Measurements from ENCODE around the gene THAP4. TPM values are rescaled to one million over a fixed set of nuclear protein-coding genes. Genes with fewer than 3 reads are reported as not detected.
"Not testable (repeated sequence)": the region's sequence is repeated elsewhere in the genome, so short reads cannot be mapped to it uniquely, and the experiment has no call there.

Gene THAP4
- total RNA-seq, 1 donor from 2014 or later, result 51.6 TPM

DNA sequence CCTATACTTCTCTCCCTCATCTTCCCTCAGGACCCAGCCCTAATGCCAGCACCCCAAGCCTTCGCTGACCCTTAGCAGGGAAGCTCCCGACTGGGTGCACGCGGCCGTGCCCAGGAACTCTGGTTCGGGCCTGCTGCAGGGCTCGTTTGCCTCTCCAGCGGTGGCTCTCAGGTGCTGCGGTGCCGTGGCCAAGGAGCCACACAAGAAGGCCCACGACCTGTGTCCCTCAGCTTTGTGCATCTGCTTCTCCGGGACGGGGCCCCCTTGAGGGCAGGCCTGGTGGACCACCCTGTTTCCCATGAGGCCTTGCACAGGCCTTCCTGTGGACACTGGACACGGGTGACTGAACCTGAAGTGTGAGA lies 60.7 kb downstream of the THAP4 start:
- H3K4me3 Mint-ChIP-seq (ENCODE audit: unreplicated experiment), result no peak overlapping the region

GRCh38 chr2:241575624-241576292 lies 61.2 kb downstream of the THAP4 start:
- no peaks in the 10 kb centered on the region for H3K27me3 Mint-ChIP-seq (ENCODE audit: unreplicated experiment)
- DNase-seq (ENCODE audit: extremely low spot score, unreplicated experiment), result no peak
- no peak overlapping the region for H3K4me3 Mint-ChIP-seq (ENCODE audit: unreplicated experiment)
- H3K27ac Mint-ChIP-seq (ENCODE audit: unreplicated experiment), result no peak overlapping the region
- no peak for TF ChIP-seq CTCF (IDR thresholded peaks at IDR 0.05)
- peaks cover 27% of the 10 kb centered on the region for H3K4me1 Mint-ChIP-seq (ENCODE audit: unreplicated experiment)
- H3K9me3 Mint-ChIP-seq (ENCODE audit: unreplicated experiment), result no peaks in the 10 kb centered on the region
- H3K36me3 Mint-ChIP-seq (ENCODE audit: unreplicated experiment), result peaks cover 16% of the 10 kb centered on the region

More for the DNA sequence above, 60.7 kb downstream of the THAP4 start:
- H3K4me1 Mint-ChIP-seq (ENCODE audit: unreplicated experiment), result peaks cover 22% of the 10 kb centered on the region
- peaks cover 16% of the 10 kb centered on the region for H3K36me3 Mint-ChIP-seq (ENCODE audit: unreplicated experiment)
- no peaks in the 10 kb centered on the region for H3K9me3 Mint-ChIP-seq (ENCODE audit: unreplicated experiment)
- TF ChIP-seq CTCF (IDR thresholded peaks at IDR 0.05), result no peak
- H3K27me3 Mint-ChIP-seq (ENCODE audit: unreplicated experiment), result no peaks in the 10 kb centered on the region
- H3K27ac Mint-ChIP-seq (ENCODE audit: unreplicated experiment), result no peak overlapping the region
- no peak for DNase-seq (ENCODE audit: extremely low spot score, unreplicated experiment)

DNA sequence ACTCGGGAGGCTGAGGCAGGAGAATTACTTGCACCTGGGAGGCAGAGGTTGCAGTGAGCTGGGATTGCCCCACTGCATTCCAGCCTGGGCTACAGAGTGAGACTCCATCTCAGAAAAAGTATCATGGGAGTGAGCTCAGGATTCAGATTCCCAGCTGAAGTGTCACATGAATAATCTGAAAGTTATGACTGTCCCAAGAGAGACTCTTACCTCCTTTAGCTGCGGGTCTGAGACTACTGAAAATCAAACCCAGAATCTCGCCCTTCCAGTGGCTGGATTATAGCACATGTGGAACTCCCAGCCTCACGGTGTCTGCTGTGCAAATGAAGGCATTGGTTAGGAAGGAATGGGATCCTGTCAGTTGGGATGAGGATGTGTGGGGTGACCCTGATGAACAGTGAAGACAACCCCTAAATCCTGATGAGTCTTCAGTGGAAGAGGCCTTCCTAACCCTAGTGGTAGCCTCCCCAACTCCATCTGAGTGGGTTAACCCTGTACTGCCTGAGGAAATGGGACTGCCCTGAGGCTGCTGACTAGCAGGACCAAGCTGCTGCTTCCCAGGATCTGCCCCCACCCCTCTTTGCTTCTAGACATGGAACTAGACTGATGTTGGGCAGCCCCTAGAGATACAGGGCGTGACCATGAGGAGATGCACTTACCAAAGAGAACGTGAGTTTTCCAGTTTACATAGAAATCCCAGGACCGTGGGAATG lies 61.9 kb downstream of the THAP4 start:
- TF ChIP-seq CTCF (IDR thresholded peaks at IDR 0.05), result no peak
- DNase-seq (ENCODE audit: extremely low spot score, unreplicated experiment), result no peak
- H3K27me3 Mint-ChIP-seq (ENCODE audit: unreplicated experiment), result no peaks in the 10 kb centered on the region
- peaks cover 27% of the 10 kb centered on the region for H3K4me1 Mint-ChIP-seq (ENCODE audit: unreplicated experiment)
- peaks cover 12% of the 10 kb centered on the region for H3K36me3 Mint-ChIP-seq (ENCODE audit: unreplicated experiment)
- H3K9me3 Mint-ChIP-seq (ENCODE audit: unreplicated experiment), result no peaks in the 10 kb centered on the region
- H3K27ac Mint-ChIP-seq (ENCODE audit: unreplicated experiment), result no peak overlapping the region
- no peak overlapping the region for H3K4me3 Mint-ChIP-seq (ENCODE audit: unreplicated experiment)

GRCh38 chr2:241573741-241574140 lies 63.2 kb downstream of the THAP4 start:
- Mint-ChIP-seq H3K4me3 (ENCODE audit: unreplicated experiment) (no peak overlapping the region), H3K27me3 (ENCODE audit: unreplicated experiment) (no peaks in the 10 kb centered on the region), H3K36me3 (ENCODE audit: unreplicated experiment) (peaks cover 14% of the 10 kb centered on the region), H3K4me1 (ENCODE audit: unreplicated experiment) (peaks cover 29% of the 10 kb centered on the region), H3K27ac (ENCODE audit: unreplicated experiment) (no peak overlapping the region), H3K9me3 (ENCODE audit: unreplicated experiment) (no peaks in the 10 kb centered on the region)
- TF ChIP-seq CTCF (IDR thresholded peaks at IDR 0.05), result no peak
- no peak for DNase-seq (ENCODE audit: extremely low spot score, unreplicated experiment)

- H3K4me3 Mint-ChIP-seq (ENCODE audit: unreplicated experiment); DNase-seq (ENCODE audit: extremely low spot score, unreplicated experiment); H3K9me3 Mint-ChIP-seq (ENCODE audit: unreplicated experiment); H3K27ac Mint-ChIP-seq (ENCODE audit: unreplicated experiment); H3K27me3 Mint-ChIP-seq (ENCODE audit: unreplicated experiment): not testable (repeated sequence)
- H3K4me1 Mint-ChIP-seq (ENCODE audit: unreplicated experiment), result peaks cover 24% of the 10 kb centered on the region
- H3K36me3 Mint-ChIP-seq (ENCODE audit: unreplicated experiment), result peaks cover 14% of the 10 kb centered on the region
These were observed 63.9 kb downstream of the THAP4 start for GRCh38 chr2:241572915-241573651.
